GM12878 (cell line): ENCODE data around the gene SERPINF2. TPM values are rescaled to one million over a fixed set of nuclear protein-coding genes. Genes with fewer than 3 reads are reported as not detected.
A peak's percentile ranks its signal among the peaks of the same experiment; 100 is the strongest.

Source experiments
- microRNA counts: library from miRNA; unstranded; fragments of <30 nt; microRNA quantifications from one replicate; lab custom pipeline; 2016
- polyA plus RNA-seq, 11 experiments: library from polyadenylated mRNA; depleted of rRNA in 4 of 11; unstranded in 6 of 11; stranded (reverse) in 5 of 11; fragments of >200 nt; fragmentation: Nextera tagmentation in 4 of 11; fragmentation: Illumina TruSeq in 1 of 11; extraction: Ambion mirVana in 4 of 11; extraction: Trizol in 1 of 11; gene quantifications; 1 replicate in 1 of 11; 2 replicates in 10 of 11; pipeline versions ENCODE4 v1.2.1 to v1.2.3, GENCODE V29; 2011 to 2016; ENCODE audit warnings: inconsistent platforms in 2 of 11, missing spikeins in 2 of 11, low read depth in 1 of 11
- total RNA-seq, 4 experiments: library from RNA; depleted of rRNA in 3 of 4; stranded (reverse); fragments of >200 nt in 3 of 4; fragmentation: Illumina TruSeq in 1 of 4; extraction: Trizol in 1 of 4; gene quantifications; 2 replicates each; pipeline versions ENCODE4 v1.2.1 to v1.2.3, GENCODE V29; 2013 to 2021

SERPINF2 gene
- total and polyA plus RNA-seq, 10 of the 15 experiments (the other 5 are each of a cell fraction or from before 2014, with no cell fraction given), result 0.04 to 0.21 (median 0.12) TPM; not detected in 6

MicroRNAs within 50 kb of the gene (microRNA counts, 767-probe panel; counts per million panel counts)
- 2,876 counts per million, percentile 87 among the panel's probes with 10 or more counts for microRNA hsa-miR-22-3p (lab: Ali Mortazavi, UCI)

Other genes starting within 250 kb of the SERPINF2 start
Only the 7 nearest of the 11 such genes appear.
- 5.3 and 6.0 TPM in 2 replicates for gene RILP, start 93.0 kb upstream of the SERPINF2 start, total RNA-seq (2014; rRNA removed)
- gene RILP, start 93.0 kb upstream of the SERPINF2 start, total RNA-seq (2014; rRNA removed; fragmentation: Illumina TruSeq; extraction: Trizol), result 2.4 and 3.3 TPM in 2 replicates
- 3.5 and 4.2 TPM in 2 replicates for gene RILP, start 93.0 kb upstream of the SERPINF2 start, total RNA-seq (2021)
- 1.2 and 2.0 TPM in 2 replicates for gene RILP, start 93.0 kb upstream of the SERPINF2 start, polyA plus RNA-seq (2011; rRNA removed)
- gene RILP, start 93.0 kb upstream of the SERPINF2 start, polyA plus RNA-seq (2014; fragmentation: Illumina TruSeq; extraction: Trizol), result 0.79 and 2.6 TPM in 2 replicates
- under 1 TPM in 1 of 2 experiments, not detected in 1; 0.60 TPM for gene RILP, start 93.0 kb upstream of the SERPINF2 start, polyA plus RNA-seq (2014; fragmentation: Nextera tagmentation; extraction: Ambion mirVana)
- gene RILP, start 93.0 kb upstream of the SERPINF2 start, polyA plus RNA-seq (2014; rRNA removed), result 6.1 and 8.1 TPM in 2 replicates
- 1 to 10 TPM; 2.2 to 3.5 TPM for gene RILP, start 93.0 kb upstream of the SERPINF2 start, polyA plus RNA-seq (2016; fragmentation: Nextera tagmentation; extraction: Ambion mirVana)
- 119 and 157 TPM in 2 replicates for gene PRPF8, start 58.0 kb upstream of the SERPINF2 start, total RNA-seq (2014; rRNA removed)
- 75.0 and 77.2 TPM in 2 replicates for gene PRPF8, start 58.0 kb upstream of the SERPINF2 start, total RNA-seq (2014; rRNA removed; fragmentation: Illumina TruSeq; extraction: Trizol)
- gene PRPF8, start 58.0 kb upstream of the SERPINF2 start, total RNA-seq (2021), result 313 and 337 TPM in 2 replicates
- gene PRPF8, start 58.0 kb upstream of the SERPINF2 start, polyA plus RNA-seq (2011; rRNA removed), result 45.4 and 156 TPM in 2 replicates
- gene PRPF8, start 58.0 kb upstream of the SERPINF2 start, polyA plus RNA-seq (2014; fragmentation: Illumina TruSeq; extraction: Trizol), result 193 and 227 TPM in 2 replicates
- gene PRPF8, start 58.0 kb upstream of the SERPINF2 start, polyA plus RNA-seq (2014; fragmentation: Nextera tagmentation; extraction: Ambion mirVana), result 100 to 1,000 TPM; 133 to 167 TPM
- gene PRPF8, start 58.0 kb upstream of the SERPINF2 start, polyA plus RNA-seq (2014; rRNA removed), result 123 and 163 TPM in 2 replicates
- gene PRPF8, start 58.0 kb upstream of the SERPINF2 start, polyA plus RNA-seq (2016; fragmentation: Nextera tagmentation; extraction: Ambion mirVana), result 100 to 1,000 TPM; 224 to 238 TPM
- gene TLCD2, start 32.5 kb upstream of the SERPINF2 start, total RNA-seq (2014; rRNA removed), result 0.05 and 0.06 TPM in 2 replicates
- 0.04 and 0.05 TPM in 2 replicates for gene TLCD2, start 32.5 kb upstream of the SERPINF2 start, total RNA-seq (2014; rRNA removed; fragmentation: Illumina TruSeq; extraction: Trizol)
- 0.08 and 0.15 TPM in 2 replicates for gene TLCD2, start 32.5 kb upstream of the SERPINF2 start, total RNA-seq (2021)
- 0.01 and 0.03 TPM in 2 replicates for gene TLCD2, start 32.5 kb upstream of the SERPINF2 start, polyA plus RNA-seq (2011; rRNA removed)
- 0.06 TPM in 1 of 2 replicates, not detected in the other for gene TLCD2, start 32.5 kb upstream of the SERPINF2 start, polyA plus RNA-seq (2014; fragmentation: Illumina TruSeq; extraction: Trizol)
- gene TLCD2, start 32.5 kb upstream of the SERPINF2 start, polyA plus RNA-seq (2014; fragmentation: Nextera tagmentation; extraction: Ambion mirVana), result under 1 TPM; 0.02 TPM
- gene TLCD2, start 32.5 kb upstream of the SERPINF2 start, polyA plus RNA-seq (2014; rRNA removed), result 0.11 and 0.13 TPM in 2 replicates
- not detected for gene TLCD2, start 32.5 kb upstream of the SERPINF2 start, polyA plus RNA-seq (2016; fragmentation: Nextera tagmentation; extraction: Ambion mirVana)
- gene WDR81, start 18.2 kb upstream of the SERPINF2 start, total RNA-seq (2014; rRNA removed), result 15.1 and 16.0 TPM in 2 replicates
- gene WDR81, start 18.2 kb upstream of the SERPINF2 start, total RNA-seq (2014; rRNA removed; fragmentation: Illumina TruSeq; extraction: Trizol), result 3.8 and 5.0 TPM in 2 replicates
- gene WDR81, start 18.2 kb upstream of the SERPINF2 start, total RNA-seq (2021), result 19.0 and 22.4 TPM in 2 replicates
- 1.4 and 2.8 TPM in 2 replicates for gene WDR81, start 18.2 kb upstream of the SERPINF2 start, polyA plus RNA-seq (2011; rRNA removed)
- 0.54 and 4.0 TPM in 2 replicates for gene WDR81, start 18.2 kb upstream of the SERPINF2 start, polyA plus RNA-seq (2014; fragmentation: Illumina TruSeq; extraction: Trizol)
- under 1 TPM in 1 of 2 experiments, not detected in 1; 0.13 TPM for gene WDR81, start 18.2 kb upstream of the SERPINF2 start, polyA plus RNA-seq (2014; fragmentation: Nextera tagmentation; extraction: Ambion mirVana)
- gene WDR81, start 18.2 kb upstream of the SERPINF2 start, polyA plus RNA-seq (2014; rRNA removed), result 15.1 and 17.5 TPM in 2 replicates
- gene WDR81, start 18.2 kb upstream of the SERPINF2 start, polyA plus RNA-seq (2016; fragmentation: Nextera tagmentation; extraction: Ambion mirVana), result 1 to 10 TPM; 7.3 to 8.5 TPM
- 2.3 and 6.3 TPM in 2 replicates for gene SERPINF1, start 19.2 kb downstream of the SERPINF2 start, total RNA-seq (2014; rRNA removed)
- 2.4 and 2.9 TPM in 2 replicates for gene SERPINF1, start 19.2 kb downstream of the SERPINF2 start, total RNA-seq (2014; rRNA removed; fragmentation: Illumina TruSeq; extraction: Trizol)
- gene SERPINF1, start 19.2 kb downstream of the SERPINF2 start, total RNA-seq (2021), result 3.0 and 3.4 TPM in 2 replicates
- gene SERPINF1, start 19.2 kb downstream of the SERPINF2 start, polyA plus RNA-seq (2011; rRNA removed), result 0.18 and 0.19 TPM in 2 replicates
- gene SERPINF1, start 19.2 kb downstream of the SERPINF2 start, polyA plus RNA-seq (2014; fragmentation: Illumina TruSeq; extraction: Trizol), result 1.8 and 3.3 TPM in 2 replicates
- 1 to 10 TPM; 1.7 to 1.9 TPM for gene SERPINF1, start 19.2 kb downstream of the SERPINF2 start, polyA plus RNA-seq (2014; fragmentation: Nextera tagmentation; extraction: Ambion mirVana)
- 4.4 and 4.9 TPM in 2 replicates for gene SERPINF1, start 19.2 kb downstream of the SERPINF2 start, polyA plus RNA-seq (2014; rRNA removed)
- 1 to 10 TPM; 4.5 to 5.5 TPM for gene SERPINF1, start 19.2 kb downstream of the SERPINF2 start, polyA plus RNA-seq (2016; fragmentation: Nextera tagmentation; extraction: Ambion mirVana)
- 13.7 and 13.8 TPM in 2 replicates for gene SMYD4, start 87.0 kb downstream of the SERPINF2 start, total RNA-seq (2014; rRNA removed)
- 13.6 and 13.7 TPM in 2 replicates for gene SMYD4, start 87.0 kb downstream of the SERPINF2 start, total RNA-seq (2014; rRNA removed; fragmentation: Illumina TruSeq; extraction: Trizol)
- gene SMYD4, start 87.0 kb downstream of the SERPINF2 start, total RNA-seq (2021), result 15.6 and 15.8 TPM in 2 replicates
- 12.5 and 15.1 TPM in 2 replicates for gene SMYD4, start 87.0 kb downstream of the SERPINF2 start, polyA plus RNA-seq (2011; rRNA removed)
- 13.5 and 15.3 TPM in 2 replicates for gene SMYD4, start 87.0 kb downstream of the SERPINF2 start, polyA plus RNA-seq (2014; fragmentation: Illumina TruSeq; extraction: Trizol)
- gene SMYD4, start 87.0 kb downstream of the SERPINF2 start, polyA plus RNA-seq (2014; fragmentation: Nextera tagmentation; extraction: Ambion mirVana), result 1 to 10 TPM; 2.1 to 2.6 TPM
- gene SMYD4, start 87.0 kb downstream of the SERPINF2 start, polyA plus RNA-seq (2014; rRNA removed), result 11.9 and 12.0 TPM in 2 replicates
- gene SMYD4, start 87.0 kb downstream of the SERPINF2 start, polyA plus RNA-seq (2016; fragmentation: Nextera tagmentation; extraction: Ambion mirVana), result 10 to 100 TPM; 16.5 to 18.8 TPM
- 43.1 and 48.6 TPM in 2 replicates for gene RPA1, start 87.1 kb downstream of the SERPINF2 start, total RNA-seq (2014; rRNA removed)
- 42.7 and 43.2 TPM in 2 replicates for gene RPA1, start 87.1 kb downstream of the SERPINF2 start, total RNA-seq (2014; rRNA removed; fragmentation: Illumina TruSeq; extraction: Trizol)
- 187 and 198 TPM in 2 replicates for gene RPA1, start 87.1 kb downstream of the SERPINF2 start, total RNA-seq (2021)
- gene RPA1, start 87.1 kb downstream of the SERPINF2 start, polyA plus RNA-seq (2011; rRNA removed), result 149 and 153 TPM in 2 replicates
- gene RPA1, start 87.1 kb downstream of the SERPINF2 start, polyA plus RNA-seq (2014; fragmentation: Illumina TruSeq; extraction: Trizol), result 75.9 and 92.3 TPM in 2 replicates
- 10 to 100 TPM; 35.9 to 50.6 TPM for gene RPA1, start 87.1 kb downstream of the SERPINF2 start, polyA plus RNA-seq (2014; fragmentation: Nextera tagmentation; extraction: Ambion mirVana)
- 66.5 and 69.0 TPM in 2 replicates for gene RPA1, start 87.1 kb downstream of the SERPINF2 start, polyA plus RNA-seq (2014; rRNA removed)
- 100 to 1,000 TPM; 118 to 125 TPM for gene RPA1, start 87.1 kb downstream of the SERPINF2 start, polyA plus RNA-seq (2016; fragmentation: Nextera tagmentation; extraction: Ambion mirVana)